ENCODE data around the gene CDV3. TPM values are rescaled to one million over a fixed set of nuclear protein-coding genes. Genes with fewer than 3 reads are reported as not detected.

Gene CDV3
- total RNA-seq, 4 donors from 2014 or later: 75.9 to 122 (median 98.7) TPM

DNA sequence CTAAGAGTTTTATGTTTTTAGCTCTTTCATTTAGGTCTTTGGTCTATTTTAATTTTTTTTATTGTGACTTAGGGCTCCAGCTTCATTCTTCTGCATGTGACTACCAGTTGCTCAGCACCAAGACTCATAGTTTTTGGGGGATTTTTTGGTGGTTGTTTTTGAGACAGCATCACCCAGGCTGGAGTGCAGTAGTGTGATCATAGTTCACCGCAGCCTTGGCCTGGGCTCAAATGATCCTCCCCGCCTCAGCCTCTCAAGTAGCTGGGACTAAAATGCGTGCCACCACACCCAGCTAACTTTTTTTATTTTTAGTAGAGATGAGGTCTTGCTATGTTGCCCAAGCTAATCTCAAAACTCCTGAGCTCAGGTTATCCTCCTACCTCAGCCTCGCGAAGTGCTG lies 19.4 kb downstream of the CDV3 start:
- Histone ChIP-seq H3K36me3 (peaks cover 20% of the 10 kb centered on the region), H3K27ac (no peak overlapping the region), H3K9me3 (no peaks in the 10 kb centered on the region), H3K4me1 (peaks cover 12% of the 10 kb centered on the region), H3K4me3 (no peak overlapping the region), H3K27me3 (no peaks in the 10 kb centered on the region)
- TF ChIP-seq, protein P1, sequence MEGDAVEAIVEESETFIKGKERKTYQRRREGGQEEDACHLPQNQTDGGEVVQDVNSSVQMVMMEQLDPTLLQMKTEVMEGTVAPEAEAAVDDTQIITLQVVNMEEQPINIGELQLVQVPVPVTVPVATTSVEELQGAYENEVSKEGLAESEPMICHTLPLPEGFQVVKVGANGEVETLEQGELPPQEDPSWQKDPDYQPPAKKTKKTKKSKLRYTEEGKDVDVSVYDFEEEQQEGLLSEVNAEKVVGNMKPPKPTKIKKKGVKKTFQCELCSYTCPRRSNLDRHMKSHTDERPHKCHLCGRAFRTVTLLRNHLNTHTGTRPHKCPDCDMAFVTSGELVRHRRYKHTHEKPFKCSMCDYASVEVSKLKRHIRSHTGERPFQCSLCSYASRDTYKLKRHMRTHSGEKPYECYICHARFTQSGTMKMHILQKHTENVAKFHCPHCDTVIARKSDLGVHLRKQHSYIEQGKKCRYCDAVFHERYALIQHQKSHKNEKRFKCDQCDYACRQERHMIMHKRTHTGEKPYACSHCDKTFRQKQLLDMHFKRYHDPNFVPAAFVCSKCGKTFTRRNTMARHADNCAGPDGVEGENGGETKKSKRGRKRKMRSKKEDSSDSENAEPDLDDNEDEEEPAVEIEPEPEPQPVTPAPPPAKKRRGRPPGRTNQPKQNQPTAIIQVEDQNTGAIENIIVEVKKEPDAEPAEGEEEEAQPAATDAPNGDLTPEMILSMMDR (IDR thresholded peaks at IDR 0.05): no peak
- TF ChIP-seq POLR2A (IDR thresholded peaks at IDR 0.05) (no peak), EP300 (IDR thresholded peaks at IDR 0.05) (no peak), POLR2AphosphoS5 (IDR thresholded peaks at IDR 0.05) (no peak)
- WGBS: 81% methylated on average over 5 of the region's 5 CpGs
- no peak for DNase-seq (ENCODE audit: low spot score in 2 of 2)

DNA sequence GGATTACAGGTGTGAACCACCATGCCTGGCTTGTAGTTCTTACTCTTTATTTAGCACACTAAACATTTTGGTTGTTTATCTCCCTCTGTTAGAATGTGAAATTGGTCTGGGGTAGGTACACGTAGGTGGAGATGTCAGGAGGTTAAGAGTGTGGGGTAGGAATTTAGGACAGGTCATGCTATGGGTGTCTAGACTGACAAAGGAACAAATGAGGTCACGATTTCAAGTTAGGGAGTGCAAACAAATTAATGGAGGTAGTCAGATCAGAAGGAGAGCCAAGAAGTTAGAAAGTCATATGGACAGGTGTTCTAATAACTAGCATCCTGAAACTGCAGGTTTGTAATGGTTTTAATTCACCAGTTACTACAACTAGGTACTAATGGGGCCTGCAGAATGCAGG lies 19.8 kb downstream of the CDV3 start:
- Histone ChIP-seq H3K27ac (no peak overlapping the region), H3K4me1 (peaks cover 11% of the 10 kb centered on the region), H3K36me3 (peaks cover 16% of the 10 kb centered on the region), H3K27me3 (no peaks in the 10 kb centered on the region), H3K9me3 (no peaks in the 10 kb centered on the region), H3K4me3 (no peak overlapping the region)
- TF ChIP-seq, protein P1 (IDR thresholded peaks at IDR 0.05): no peak
- TF ChIP-seq EP300 (IDR thresholded peaks at IDR 0.05): no peak
- no peak for TF ChIP-seq POLR2A (IDR thresholded peaks at IDR 0.05)
- TF ChIP-seq POLR2AphosphoS5 (IDR thresholded peaks at IDR 0.05): no peak
- 88% methylated on average over 2 of the region's 2 CpGs for WGBS
- DNase-seq (ENCODE audit: low spot score in 2 of 2): no peak

DNA sequence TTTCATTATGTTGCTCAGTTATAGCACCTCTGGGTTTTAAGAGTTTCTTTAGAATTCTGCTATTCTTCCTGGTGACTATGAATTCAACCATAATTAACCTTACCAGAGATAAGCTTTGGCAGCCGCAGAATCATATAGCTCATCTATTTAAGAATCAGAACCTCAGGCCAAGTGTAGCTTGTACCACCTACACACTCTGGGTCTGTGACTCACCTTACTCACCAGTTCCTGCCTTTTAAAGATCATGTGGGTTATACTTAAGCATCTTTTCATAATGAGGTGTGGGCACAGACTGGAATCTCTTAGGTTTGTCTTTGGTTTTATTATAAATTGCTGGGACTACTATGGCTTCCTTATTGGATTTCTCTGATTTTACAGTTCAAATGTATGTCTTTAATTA lies 21.9 kb downstream of the CDV3 start:
- Histone ChIP-seq H3K27ac (no peak overlapping the region), H3K9me3 (no peaks in the 10 kb centered on the region), H3K4me3 (no peak overlapping the region), H3K36me3 (no peaks in the 10 kb centered on the region), H3K4me1 (peaks cover 4% of the 10 kb centered on the region), H3K27me3 (no peaks in the 10 kb centered on the region)
- TF ChIP-seq EP300 (IDR thresholded peaks at IDR 0.05): no peak
- TF ChIP-seq POLR2AphosphoS5 (IDR thresholded peaks at IDR 0.05): no peak
- TF ChIP-seq, protein P1 (IDR thresholded peaks at IDR 0.05): no peak
- DNase-seq (ENCODE audit: low spot score in 2 of 2): no peak
- 79% methylated on average over 1 of the region's 1 CpG for WGBS

GRCh38 chr3:133598405-133598804 lies 24.9 kb downstream of the CDV3 start:
- TF ChIP-seq POLR2A (IDR thresholded peaks at IDR 0.05) (no peak), POLR2AphosphoS5 (IDR thresholded peaks at IDR 0.05) (no peak), EP300 (IDR thresholded peaks at IDR 0.05) (no peak)
- TF ChIP-seq, protein P1 (IDR thresholded peaks at IDR 0.05): no peak
- Histone ChIP-seq H3K9me3 (no peaks in the 10 kb centered on the region), H3K27me3 (no peaks in the 10 kb centered on the region), H3K4me3 (no peak overlapping the region), H3K4me1 (no peaks in the 10 kb centered on the region), H3K27ac (no peak overlapping the region), H3K36me3 (no peaks in the 10 kb centered on the region)
- whole genome bisulfite sequencing: 89% methylated on average over 3 of the region's 3 CpGs
- DNase-seq (ENCODE audit: low spot score in 2 of 2): no peak

DNA sequence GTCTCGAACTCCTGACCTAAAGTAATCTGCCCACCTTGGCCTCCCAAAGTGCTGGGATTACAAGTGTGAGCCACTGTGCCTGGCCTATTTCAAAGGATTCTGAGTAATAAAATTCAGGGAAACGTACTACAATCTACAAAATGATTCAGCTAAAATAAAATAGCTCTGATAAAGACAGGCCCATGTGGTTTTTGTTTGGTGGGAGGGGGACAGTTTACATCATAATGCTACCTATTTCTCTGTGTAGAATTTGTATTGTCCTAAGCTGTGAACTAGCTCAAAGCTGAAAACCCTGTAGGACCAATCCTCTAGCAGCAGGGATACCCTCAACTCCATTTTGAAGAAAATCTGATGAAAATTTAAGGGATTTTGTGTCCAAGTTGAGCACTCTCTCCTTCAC lies 25.8 kb downstream of the CDV3 start:
- no peak overlapping the region for H3K27ac ChIP-seq
- no peaks in the 10 kb centered on the region for H3K4me1 ChIP-seq
- no peaks in the 10 kb centered on the region for H3K9me3 ChIP-seq
- 86% methylated on average over 2 of the region's 2 CpGs for WGBS
- DNase-seq (ENCODE audit: low spot score in 2 of 2): no peak
- TF ChIP-seq, protein P1 (IDR thresholded peaks at IDR 0.05): no peak
- TF ChIP-seq POLR2A (IDR thresholded peaks at IDR 0.05): no peak
- TF ChIP-seq EP300 (IDR thresholded peaks at IDR 0.05): no peak
- TF ChIP-seq POLR2AphosphoS5 (IDR thresholded peaks at IDR 0.05): no peak
- H3K36me3 ChIP-seq: no peaks in the 10 kb centered on the region
- H3K27me3 ChIP-seq: no peaks in the 10 kb centered on the region
- H3K4me3 ChIP-seq: no peak overlapping the region
